Neural crest cell (in vitro differentiated cells): Measurements from ENCODE around the gene SH2D1B. TPM values are rescaled to one million over a fixed set of nuclear protein-coding genes. Genes with fewer than 3 reads are reported as not detected.

Source experiments
- DNase-seq: peaks from one replicate; pipeline ENCODE4 v3.0.0; 2021; ENCODE audit warnings: low read depth, mixed read lengths, low spot score
- H3K27ac Mint-ChIP-seq: one replicate; pipeline ENCODE4 v1.8.0; 2021; ENCODE audit warnings: mild to moderate bottlenecking, mixed read lengths; ENCODE audit not compliant: unreplicated experiment
- H3K27me3 Mint-ChIP-seq: 2 replicates; pipeline ENCODE4 v1.8.0; 2021; ENCODE audit warnings: low read depth, mild to moderate bottlenecking, mixed read lengths
- H3K36me3 Mint-ChIP-seq: 2 replicates; pipeline ENCODE4 v1.8.0; 2021; ENCODE audit warnings: low read depth, mild to moderate bottlenecking, mixed read lengths
- H3K4me1 Mint-ChIP-seq: 2 replicates; pipeline ENCODE4 v1.8.0; 2021; ENCODE audit warnings: mixed read lengths
- H3K4me3 Mint-ChIP-seq: one replicate; pipeline ENCODE4 v1.8.0; 2021; ENCODE audit warnings: mild to moderate bottlenecking, mixed read lengths
- H3K9me3 Mint-ChIP-seq: 2 replicates; pipeline ENCODE4 v1.8.0; 2021; ENCODE audit warnings: mixed read lengths
- total RNA-seq: library from RNA; stranded (reverse); gene quantifications from 2 replicates; pipeline ENCODE4 v1.2.1, GENCODE V29; 2021
- TF ChIP-seq, protein P1 (sequence below): fragments of 200-600 bp; sonication (generic); conservative IDR thresholded peaks from 2 replicates; pipeline ENCODE4 v1.5.0; 2021; ENCODE audit warnings: antibody characterized with exemption, mild to moderate bottlenecking

SH2D1B gene
- total RNA-seq, 1 donor from 2014 or later: not detected

DNA sequence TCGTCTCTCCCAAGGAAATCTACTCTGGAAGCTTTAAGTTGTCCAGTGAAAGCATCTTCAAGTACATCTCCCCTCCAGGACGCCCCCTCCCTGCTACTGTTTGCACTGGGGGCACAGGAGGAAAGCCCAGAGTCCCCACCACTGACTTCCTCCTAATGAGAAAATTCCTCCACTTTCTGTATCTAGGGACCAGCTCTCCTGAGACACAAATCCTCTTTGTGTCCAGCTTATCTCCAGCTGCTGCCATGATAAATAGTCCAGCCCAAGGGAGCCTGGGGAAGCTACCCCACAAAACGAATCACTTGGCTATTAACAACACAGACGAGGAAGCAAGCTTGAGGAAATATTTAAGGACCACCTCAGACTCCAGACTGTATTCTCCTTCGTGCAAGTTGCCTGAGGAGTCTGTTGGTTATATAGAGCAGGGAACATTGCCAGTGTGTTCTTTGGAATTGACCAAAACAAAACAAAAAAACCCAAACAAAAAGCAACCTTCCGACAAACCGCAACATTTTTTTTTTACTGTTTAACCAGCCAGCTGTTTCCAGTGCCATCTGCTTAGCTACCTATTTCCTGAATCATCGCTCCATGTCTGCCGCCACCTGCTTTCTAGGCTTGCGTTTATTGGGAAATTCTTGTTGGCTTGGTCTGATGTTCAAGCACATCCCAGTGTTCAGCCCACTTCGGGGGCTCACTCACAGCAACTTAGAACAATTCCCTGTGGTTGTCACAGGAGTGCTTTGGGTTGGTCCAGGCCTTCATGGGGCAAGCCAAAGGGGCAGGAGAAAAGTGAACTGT, 22.7 kb downstream of the SH2D1B start:
- Mint-ChIP-seq H3K27ac (peak overlapping the region; percentile 59), H3K4me1 (peaks cover 33% of the 10 kb centered on the region), H3K27me3 (no peaks in the 10 kb centered on the region), H3K4me3 (no peak overlapping the region), H3K36me3 (no peaks in the 10 kb centered on the region), H3K9me3 (no peaks in the 10 kb centered on the region)
- TF ChIP-seq, protein P1, sequence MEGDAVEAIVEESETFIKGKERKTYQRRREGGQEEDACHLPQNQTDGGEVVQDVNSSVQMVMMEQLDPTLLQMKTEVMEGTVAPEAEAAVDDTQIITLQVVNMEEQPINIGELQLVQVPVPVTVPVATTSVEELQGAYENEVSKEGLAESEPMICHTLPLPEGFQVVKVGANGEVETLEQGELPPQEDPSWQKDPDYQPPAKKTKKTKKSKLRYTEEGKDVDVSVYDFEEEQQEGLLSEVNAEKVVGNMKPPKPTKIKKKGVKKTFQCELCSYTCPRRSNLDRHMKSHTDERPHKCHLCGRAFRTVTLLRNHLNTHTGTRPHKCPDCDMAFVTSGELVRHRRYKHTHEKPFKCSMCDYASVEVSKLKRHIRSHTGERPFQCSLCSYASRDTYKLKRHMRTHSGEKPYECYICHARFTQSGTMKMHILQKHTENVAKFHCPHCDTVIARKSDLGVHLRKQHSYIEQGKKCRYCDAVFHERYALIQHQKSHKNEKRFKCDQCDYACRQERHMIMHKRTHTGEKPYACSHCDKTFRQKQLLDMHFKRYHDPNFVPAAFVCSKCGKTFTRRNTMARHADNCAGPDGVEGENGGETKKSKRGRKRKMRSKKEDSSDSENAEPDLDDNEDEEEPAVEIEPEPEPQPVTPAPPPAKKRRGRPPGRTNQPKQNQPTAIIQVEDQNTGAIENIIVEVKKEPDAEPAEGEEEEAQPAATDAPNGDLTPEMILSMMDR: no peak
- no peak for DNase-seq

DNA sequence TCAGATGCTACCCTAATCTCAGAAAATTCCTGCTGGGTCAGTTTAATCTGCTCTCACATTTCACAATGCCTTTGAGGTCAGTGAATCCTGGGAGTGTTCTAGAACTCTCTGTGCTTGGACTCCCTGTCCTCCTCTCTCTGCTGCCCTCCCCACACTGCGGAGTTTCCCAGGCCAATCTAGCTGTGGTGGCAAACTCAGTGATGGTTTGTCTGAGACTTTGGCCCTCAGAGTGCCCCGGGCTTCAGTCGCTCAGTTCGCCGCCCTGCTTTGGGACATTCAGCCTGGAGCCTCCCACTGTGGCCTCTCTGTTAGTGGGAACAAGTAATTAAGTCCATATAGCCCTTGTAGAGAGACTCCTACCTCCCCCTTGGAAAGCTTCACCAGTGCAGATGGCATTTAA, 23.3 kb downstream of the SH2D1B start:
- H3K4me3 Mint-ChIP-seq: no peak overlapping the region
- H3K9me3 Mint-ChIP-seq: no peaks in the 10 kb centered on the region
- TF ChIP-seq, protein P1: no peak
- peaks cover 39% of the 10 kb centered on the region for H3K4me1 Mint-ChIP-seq
- DNase-seq: no peak
- peak overlapping the region; percentile 59 for H3K27ac Mint-ChIP-seq
- no peaks in the 10 kb centered on the region for H3K36me3 Mint-ChIP-seq
- H3K27me3 Mint-ChIP-seq: no peaks in the 10 kb centered on the region

DNA sequence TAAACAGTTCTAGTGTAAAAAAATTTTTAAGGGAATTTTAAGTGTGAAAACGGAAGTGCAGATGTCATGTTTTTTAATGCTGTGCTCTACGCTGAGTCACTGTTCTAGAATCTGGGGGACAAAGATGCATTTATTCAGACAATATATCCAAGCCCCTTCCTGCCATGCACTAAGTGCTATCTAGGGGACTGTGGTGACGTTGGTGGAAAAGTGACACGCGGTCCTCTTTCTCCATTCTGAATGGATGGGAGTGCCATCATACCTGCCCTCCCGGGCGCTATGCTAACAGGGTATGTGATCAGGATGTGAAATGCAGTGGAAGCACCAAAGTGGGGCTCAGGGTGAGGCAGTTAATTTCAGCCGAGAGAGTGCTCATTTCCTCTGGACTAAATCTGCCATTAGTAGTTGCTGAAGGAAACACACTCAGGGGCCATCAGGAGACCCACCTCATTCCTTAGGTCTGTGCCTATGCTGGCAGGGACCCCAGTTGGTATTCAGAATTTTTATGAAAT, 23.8 kb downstream of the SH2D1B start:
- H3K9me3 Mint-ChIP-seq: no peaks in the 10 kb centered on the region
- no peaks in the 10 kb centered on the region for H3K36me3 Mint-ChIP-seq
- no peaks in the 10 kb centered on the region for H3K27me3 Mint-ChIP-seq
- TF ChIP-seq, protein P1: no peak
- peaks cover 41% of the 10 kb centered on the region for H3K4me1 Mint-ChIP-seq
- H3K4me3 Mint-ChIP-seq: no peak overlapping the region
- no peak overlapping the region for H3K27ac Mint-ChIP-seq
- DNase-seq: no peak

DNA sequence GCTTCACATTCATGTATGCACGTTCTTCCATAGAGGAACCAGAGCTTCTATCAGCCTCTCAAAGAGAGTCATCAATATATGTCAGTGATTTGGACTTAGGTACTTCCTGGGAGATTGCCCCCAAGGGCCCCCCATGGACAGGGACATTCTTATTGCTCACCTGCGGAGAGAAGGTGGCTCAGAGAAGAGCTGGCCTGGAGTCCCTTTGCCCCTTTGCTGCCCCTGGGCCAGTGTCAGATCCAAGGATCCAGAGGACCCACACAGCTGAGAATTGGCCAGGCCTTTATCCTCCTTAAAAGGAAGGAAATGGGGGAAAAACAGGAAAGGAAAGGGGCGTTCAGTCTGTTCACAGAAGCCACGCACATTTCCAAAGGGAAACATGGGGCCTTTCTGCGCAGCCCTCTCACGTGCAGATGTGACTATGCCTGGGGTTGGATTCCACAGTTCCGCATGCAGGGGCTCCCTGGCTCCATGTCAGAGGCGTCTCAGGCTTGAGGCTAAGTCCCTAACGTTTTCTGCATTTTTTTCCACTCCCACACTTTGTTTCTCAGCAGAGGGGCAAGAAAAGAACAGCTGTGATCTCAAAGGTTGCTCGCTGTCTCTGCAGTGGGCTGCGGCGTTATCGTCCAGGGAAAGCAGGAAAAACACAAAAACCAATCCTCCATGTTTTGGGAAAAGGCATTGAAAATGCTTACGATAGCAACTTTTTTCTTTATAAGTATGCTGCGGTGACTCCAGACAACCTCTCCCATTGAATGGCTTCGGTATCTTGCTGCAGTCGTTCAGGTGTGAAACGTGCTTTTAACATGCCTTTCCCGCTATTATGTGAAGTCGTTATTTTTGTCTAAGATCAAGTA, 24.5 kb downstream of the SH2D1B start:
- Mint-ChIP-seq H3K36me3 (no peaks in the 10 kb centered on the region), H3K4me1 (peaks cover 41% of the 10 kb centered on the region), H3K27ac (no peak overlapping the region), H3K9me3 (no peaks in the 10 kb centered on the region), H3K4me3 (no peak overlapping the region), H3K27me3 (no peaks in the 10 kb centered on the region)
- TF ChIP-seq, protein P1: no peak
- DNase-seq: no peak

DNA sequence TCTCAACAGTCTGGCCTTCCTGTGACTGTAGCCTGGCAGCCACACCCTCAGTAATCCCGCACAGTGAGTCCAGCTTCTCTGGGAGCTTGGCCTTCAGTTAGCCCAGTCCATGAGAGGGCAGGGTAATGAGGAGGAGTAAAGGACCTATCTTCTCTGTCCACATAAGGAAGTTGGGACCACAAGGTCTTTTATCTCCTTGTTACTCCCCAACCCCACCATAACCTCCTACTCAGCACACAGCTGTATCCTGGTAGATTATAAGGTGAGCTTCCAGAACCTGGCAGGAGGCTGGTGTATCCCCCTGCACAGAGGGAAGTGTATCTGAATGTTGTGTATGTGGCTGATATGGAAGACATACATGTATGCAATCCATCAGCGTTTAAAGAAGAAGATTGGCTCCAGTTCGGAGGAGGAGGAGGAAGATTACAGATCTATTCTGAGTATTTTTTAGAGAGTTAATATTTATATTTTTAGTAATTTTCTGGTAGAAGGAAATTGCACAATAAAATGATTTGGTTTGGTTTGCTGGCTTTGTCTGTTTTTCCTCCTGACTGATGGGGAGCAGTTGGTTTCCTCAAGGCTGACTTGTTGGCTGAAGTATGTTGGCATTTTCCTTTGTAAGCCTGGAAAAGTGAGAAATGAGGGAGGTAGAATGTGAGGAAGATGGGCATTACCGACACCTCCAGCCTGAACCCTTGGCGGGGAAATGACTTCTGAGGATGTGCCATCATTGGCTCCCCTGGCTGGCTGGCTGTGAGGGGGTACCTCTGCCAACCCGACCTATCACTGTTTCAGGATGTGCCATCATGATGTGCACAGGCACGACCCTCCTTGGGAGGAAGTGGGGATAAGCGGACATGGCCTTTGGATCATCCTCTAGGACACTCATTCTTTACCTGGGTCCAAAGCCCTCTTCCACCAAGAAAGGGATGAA, 25.4 kb downstream of the SH2D1B start:
- Mint-ChIP-seq H3K27me3 (no peaks in the 10 kb centered on the region), H3K9me3 (no peaks in the 10 kb centered on the region), H3K27ac (no peak overlapping the region), H3K36me3 (no peaks in the 10 kb centered on the region), H3K4me3 (no peak overlapping the region), H3K4me1 (peaks cover 33% of the 10 kb centered on the region)
- DNase-seq: no peak
- TF ChIP-seq, protein P1: no peak
